PC-9 (cell line): ENCODE data around the gene GLCCI1.
A peak's percentile ranks its signal among the peaks of the same experiment; 100 is the strongest.

Experiments used
- CTCF ChIP-seq: fragments of 200-600 bp; sonication (generic); conservative IDR thresholded peaks from 2 replicates; pipeline ENCODE4 v1.6.1; 2017; ENCODE audit warnings: mixed run types, antibody characterized with exemption, mild to moderate bottlenecking, moderate library complexity
- EZH2 ChIP-seq: fragments of 200-600 bp; sonication (generic); IDR thresholded peaks from 2 replicates; pipeline ENCODE4 v1.8.0; 2017; ENCODE audit warnings: antibody characterized with exemption, low read depth

GRCh38 chr7:8035647-8036518 lies 67.3 kb downstream of the GLCCI1 start:
- TF ChIP-seq CTCF (peak; percentile 69), EZH2 (no peak)
